ENCODE results near the gene CLIC1. TPM values are rescaled to one million over a fixed set of nuclear protein-coding genes. Genes with fewer than 3 reads are reported as not detected.

CLIC1 gene
- total RNA-seq, 1 donor from 2014 or later, result 286 TPM

- Histone ChIP-seq H3K4me1 (peaks cover 10% of the 10 kb centered on the region), H3K9me3 (no peaks in the 10 kb centered on the region), H3K27ac (no peak overlapping the region), H3K27me3 (no peaks in the 10 kb centered on the region), H3K36me3 (peaks cover 69% of the 10 kb centered on the region), H3K4me3 (no peak overlapping the region)
- ATAC-seq (no peak), DNase-seq (no peak)
- no peak for TF ChIP-seq CTCF (IDR thresholded peaks at IDR 0.05)
- intact Hi-C loops (cut with DNase I), result no loop called here
Measured at GRCh38 chr6:31781244-31782125, 45.2 kb upstream of the CLIC1 start.

- no peaks in the 10 kb centered on the region for H3K9me3 ChIP-seq
- no peak overlapping the region for H3K4me3 ChIP-seq
- no peak for DNase-seq
- ATAC-seq, result no peak
- intact Hi-C loops (cut with DNase I), result no loop called here
- no peak for TF ChIP-seq CTCF (IDR thresholded peaks at IDR 0.05)
- no peaks in the 10 kb centered on the region for H3K27me3 ChIP-seq
- peaks cover 69% of the 10 kb centered on the region for H3K36me3 ChIP-seq
- no peak overlapping the region for H3K27ac ChIP-seq
- peaks cover 11% of the 10 kb centered on the region for H3K4me1 ChIP-seq
Measured at GRCh38 chr6:31780507-31781243, 44.3 kb upstream of the CLIC1 start.

- intact Hi-C loops (cut with DNase I), result no loop called here
- no peaks in the 10 kb centered on the region for H3K9me3 ChIP-seq
- no peak overlapping the region for H3K4me3 ChIP-seq
- peaks cover 63% of the 10 kb centered on the region for H3K36me3 ChIP-seq
- DNase-seq, result no peak
- TF ChIP-seq CTCF (IDR thresholded peaks at IDR 0.05), result no peak
- H3K27me3 ChIP-seq, result no peaks in the 10 kb centered on the region
- no peak overlapping the region for H3K27ac ChIP-seq
- no peak for ATAC-seq
- H3K4me1 ChIP-seq, result peaks cover 11% of the 10 kb centered on the region
Measured at GRCh38 chr6:31779908-31780307, 43.6 kb upstream of the CLIC1 start.

- ATAC-seq (no peak), DNase-seq (no peak)
- no peak for TF ChIP-seq CTCF (IDR thresholded peaks at IDR 0.05)
- Histone ChIP-seq H3K27ac (no peak overlapping the region), H3K9me3 (no peaks in the 10 kb centered on the region), H3K4me1 (peaks cover 11% of the 10 kb centered on the region), H3K27me3 (no peaks in the 10 kb centered on the region), H3K36me3 (peaks cover 56% of the 10 kb centered on the region), H3K4me3 (no peak overlapping the region)
- intact Hi-C loops (cut with DNase I), result no loop called here
Measured at GRCh38 chr6:31778999-31779885, 42.9 kb upstream of the CLIC1 start.

GRCh38 chr6:31778193-31778592 is 41.9 kb upstream of the CLIC1 start:
- DNase-seq (no peak), ATAC-seq (no peak)
- intact Hi-C loops (cut with DNase I), result no loop called here
- Histone ChIP-seq H3K27me3 (no peaks in the 10 kb centered on the region), H3K4me3 (no peak overlapping the region), H3K36me3 (peaks cover 47% of the 10 kb centered on the region), H3K4me1 (peaks cover 11% of the 10 kb centered on the region), H3K9me3 (no peaks in the 10 kb centered on the region), H3K27ac (no peak overlapping the region)
- no peak for TF ChIP-seq CTCF (IDR thresholded peaks at IDR 0.05)
